HepG2 (cell line): ENCODE data around the gene GDF11. TPM values are rescaled to one million over a fixed set of nuclear protein-coding genes. Genes with fewer than 3 reads are reported as not detected.

ENCODE experiments used
- CBX2 ChIP-seq, 2 experiments: fragments of 200-600 bp in 1 of 2; sonication (generic); formaldehyde crosslinking in 1 of 2; IDR thresholded peaks; 2 replicates each; pipeline versions ENCODE4 v1.7.0 to v1.8.1; 2018 to 2022; ENCODE audit warnings: low read depth in 2 of 2, low read length in 1 of 2, mild to moderate bottlenecking in 1 of 2, missing genetic modification reagents in 1 of 2
- DMTF1 ChIP-seq: sonication (generic); formaldehyde crosslinking; IDR thresholded peaks from 2 replicates; pipeline ENCODE4 v1.4.0; 2020; ENCODE audit warnings: mild to moderate bottlenecking, missing genetic modification reagents
- REL ChIP-seq: sonication (generic); formaldehyde crosslinking; conservative IDR thresholded peaks from 2 replicates; pipeline ENCODE4 v1.8.0; 2022; ENCODE audit warnings: mild to moderate bottlenecking, missing genetic modification reagents, moderate library complexity
- TSC22D2 ChIP-seq: sonication (generic); formaldehyde crosslinking; IDR thresholded peaks from 2 replicates; pipeline ENCODE4 v1.5.1; 2020; ENCODE audit warnings: missing genetic modification reagents, mild to moderate bottlenecking, borderline replicate concordance
- ZUFSP ChIP-seq: sonication (generic); formaldehyde crosslinking; IDR thresholded peaks from 2 replicates; pipeline ENCODE4 v1.9.0; 2021; ENCODE audit warnings: missing genetic modification reagents, mild to moderate bottlenecking, borderline replicate concordance
- polyA plus RNA-seq, 8 experiments: library from polyadenylated mRNA; depleted of rRNA in 3 of 8; stranded (reverse) in 7 of 8; unstranded in 1 of 8; fragments of >200 nt; fragmentation: Illumina TruSeq in 4 of 8; extraction: Trizol in 4 of 8; gene quantifications; 2 replicates each; pipeline versions ENCODE4 v1.2.1 to v1.2.3, GENCODE V29; 2011 to 2016; ENCODE audit warnings: low read depth in 4 of 8, missing spikeins in 1 of 8, mixed read lengths in 1 of 8; ENCODE audit not compliant: insufficient read depth in 1 of 8
- total RNA-seq, 5 experiments: library from RNA; depleted of rRNA; stranded (reverse); fragments of >200 nt; fragmentation: Illumina TruSeq; extraction: Trizol; gene quantifications; 2 replicates each; pipeline ENCODE4 v1.2.3, GENCODE V29; 2016; ENCODE audit warnings: low read depth in 1 of 5
- TF ChIP-seq, protein P1 (sequence below): sonication (generic); formaldehyde crosslinking; IDR thresholded peaks from 2 replicates; pipeline ENCODE4 v1.5.0; 2020; ENCODE audit warnings: missing genetic modification reagents
- TF ChIP-seq, protein P2 (sequence below): sonication (generic); formaldehyde crosslinking; IDR thresholded peaks from 2 replicates; pipeline ENCODE4 v1.4.0; 2020; ENCODE audit warnings: missing genetic modification reagents, borderline replicate concordance

GDF11 gene
- total and polyA plus RNA-seq, 2 of the 13 experiments (the other 11 are each of a cell fraction or from before 2014, with no cell fraction given), result 0.63 to 1.5 TPM

- TF ChIP-seq TSC22D2 (CRISPR knock-in tag), result no peak
- no peak for TF ChIP-seq DMTF1 (CRISPR knock-in tag)
- TF ChIP-seq ZUFSP (CRISPR knock-in tag), result no peak
- no peak for TF ChIP-seq REL
- TF ChIP-seq, protein P1, sequence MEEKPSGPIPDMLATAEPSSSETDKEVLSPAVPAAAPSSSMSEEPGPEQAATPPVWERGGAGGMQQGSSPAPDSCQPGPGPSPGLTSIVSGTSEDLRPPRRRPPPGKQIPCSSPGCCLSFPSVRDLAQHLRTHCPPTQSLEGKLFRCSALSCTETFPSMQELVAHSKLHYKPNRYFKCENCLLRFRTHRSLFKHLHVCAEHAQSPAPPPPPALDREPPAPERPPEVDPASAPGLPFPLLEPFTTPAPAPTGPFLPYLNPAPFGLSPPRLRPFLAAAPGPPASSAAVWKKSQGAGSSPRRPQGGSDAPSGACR, result no peak
- no peak for TF ChIP-seq CBX2 (IDR thresholded peaks at IDR 0.05; ENCODE audit: low read depth, low read length)
- TF ChIP-seq CBX2 (CRISPR knock-in tag; IDR thresholded peaks at IDR 0.05; ENCODE audit: low read depth), result no peak
- TF ChIP-seq, protein P2, sequence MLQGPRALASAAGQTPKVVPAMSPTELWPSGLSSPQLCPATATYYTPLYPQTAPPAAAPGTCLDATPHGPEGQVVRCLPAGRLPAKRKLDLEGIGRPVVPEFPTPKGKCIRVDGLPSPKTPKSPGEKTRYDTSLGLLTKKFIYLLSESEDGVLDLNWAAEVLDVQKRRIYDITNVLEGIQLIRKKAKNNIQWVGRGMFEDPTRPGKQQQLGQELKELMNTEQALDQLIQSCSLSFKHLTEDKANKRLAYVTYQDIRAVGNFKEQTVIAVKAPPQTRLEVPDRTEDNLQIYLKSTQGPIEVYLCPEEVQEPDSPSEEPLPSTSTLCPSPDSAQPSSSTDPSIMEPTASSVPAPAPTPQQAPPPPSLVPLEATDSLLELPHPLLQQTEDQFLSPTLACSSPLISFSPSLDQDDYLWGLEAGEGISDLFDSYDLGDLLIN (CRISPR knock-in tag), result no peak
Measured at GRCh38 chr12:55762646-55763045, 19.7 kb downstream of the GDF11 start (continued).
